Fibroblast of lung (primary cell): ENCODE measurements around the gene CHD9NB. TPM values are rescaled to one million over a fixed set of nuclear protein-coding genes. Genes with fewer than 3 reads are reported as not detected.
"Not testable (repeated sequence)": the region's sequence is repeated elsewhere in the genome, so short reads cannot be mapped to it uniquely, and the experiment has no call there.

ENCODE experiments used
- DNase-seq, 2 donors: peaks; one replicate each; pipeline versions ENCODE4 v3.0.0 to v3.0.0-alpha.2; 2010; ENCODE audit warnings: low read depth in 2 of 2
- H2AFZ ChIP-seq: 2 replicates; pipeline ENCODE4 v1.5.1; 2012; ENCODE audit warnings: low read length, control low read depth, inconsistent platforms
- H3K27ac ChIP-seq: 2 replicates; pipeline ENCODE4 v1.5.1; 2011; ENCODE audit warnings: low read length, control low read depth; ENCODE audit not compliant: insufficient read depth
- H3K27me3 ChIP-seq: 2 replicates; pipeline ENCODE4 v1.5.1; 2011; ENCODE audit warnings: mild to moderate bottlenecking, low read length; ENCODE audit not compliant: control insufficient read depth, insufficient read depth
- H3K36me3 ChIP-seq: 2 replicates; pipeline ENCODE4 v1.5.1; 2011; ENCODE audit warnings: low read length; ENCODE audit not compliant: control insufficient read depth, insufficient read depth
- H3K4me1 ChIP-seq: 2 replicates; pipeline ENCODE4 v1.5.1; 2011; ENCODE audit warnings: low read length; ENCODE audit not compliant: control insufficient read depth, insufficient read depth; ENCODE audit errors: extremely low read depth
- H3K4me2 ChIP-seq: 2 replicates; pipeline ENCODE4 v1.5.1; 2011; ENCODE audit warnings: low read length, control low read depth; ENCODE audit not compliant: insufficient read depth; ENCODE audit errors: extremely low read depth
- H3K4me3 ChIP-seq, 4 experiments: fragments of 200-600 bp in 1 of 4; sonication (generic) in 1 of 4; replicated peaks in 1 of 4; 2 replicates each; pipeline ENCODE4 v1.5.1; 2011 to 2016; ENCODE audit warnings: low read length in 4 of 4, low read depth in 3 of 4, mild to moderate bottlenecking in 3 of 4, control low read depth in 2 of 4, inconsistent platforms in 1 of 4, mixed read lengths in 1 of 4; ENCODE audit not compliant: insufficient read depth in 1 of 4; ENCODE audit errors: control extremely low read depth in 1 of 4
- H3K79me2 ChIP-seq: 2 replicates; pipeline ENCODE4 v1.5.1; 2012; ENCODE audit warnings: mild to moderate bottlenecking, low read length, inconsistent platforms; ENCODE audit not compliant: control insufficient read depth, insufficient read depth
- H3K9ac ChIP-seq: 2 replicates; pipeline ENCODE4 v1.5.1; 2011; ENCODE audit warnings: mild to moderate bottlenecking, low read length, control low read depth; ENCODE audit not compliant: insufficient read depth
- H3K9me3 ChIP-seq: 2 replicates; pipeline ENCODE4 v1.5.1; 2012; ENCODE audit warnings: low read depth, low read length; ENCODE audit not compliant: control insufficient read depth, insufficient read depth
- H4K20me1 ChIP-seq: 2 replicates; pipeline ENCODE4 v1.5.1; 2011; ENCODE audit warnings: low read length; ENCODE audit not compliant: control insufficient read depth, insufficient read depth; ENCODE audit errors: extremely low read depth
- EZH2 ChIP-seq: IDR thresholded peaks from 2 replicates; pipeline ENCODE4 v1.5.1; 2012; ENCODE audit warnings: low read length, control low read depth, mild to moderate bottlenecking; ENCODE audit errors: missing control alignments
- polyA plus RNA-seq, 2 donors: library from polyadenylated mRNA; depleted of rRNA in 1 of 2; stranded (reverse) in 1 of 2; unstranded in 1 of 2; fragments of >200 nt; gene quantifications; 2 replicates each; pipeline ENCODE4 v1.2.1, GENCODE V29; 2011 to 2012; ENCODE audit warnings: missing spikeins in 1 of 2
- total RNA-seq: library from RNA; depleted of rRNA; stranded (reverse); fragments of >200 nt; gene quantifications from 2 replicates; pipeline ENCODE4 v1.2.1, GENCODE V29; 2014
- TF ChIP-seq, protein P1 (sequence below), 2 donors: IDR thresholded peaks in 1 of 2; conservative IDR thresholded peaks in 1 of 2; 1 replicate in 1 of 2; 2 replicates in 1 of 2; pipeline ENCODE4 v1.5.1; 2011 to 2012; ENCODE audit warnings: low read length in 2 of 2, control low read depth in 1 of 2, inconsistent platforms in 1 of 2, low read depth in 1 of 2, mild to moderate bottlenecking in 1 of 2

Gene CHD9NB
- total and polyA plus RNA-seq, 2 donors (not counting 1 experiment from before 2014, with no cell fraction given): 0.34 to 5.3 TPM

DNA sequence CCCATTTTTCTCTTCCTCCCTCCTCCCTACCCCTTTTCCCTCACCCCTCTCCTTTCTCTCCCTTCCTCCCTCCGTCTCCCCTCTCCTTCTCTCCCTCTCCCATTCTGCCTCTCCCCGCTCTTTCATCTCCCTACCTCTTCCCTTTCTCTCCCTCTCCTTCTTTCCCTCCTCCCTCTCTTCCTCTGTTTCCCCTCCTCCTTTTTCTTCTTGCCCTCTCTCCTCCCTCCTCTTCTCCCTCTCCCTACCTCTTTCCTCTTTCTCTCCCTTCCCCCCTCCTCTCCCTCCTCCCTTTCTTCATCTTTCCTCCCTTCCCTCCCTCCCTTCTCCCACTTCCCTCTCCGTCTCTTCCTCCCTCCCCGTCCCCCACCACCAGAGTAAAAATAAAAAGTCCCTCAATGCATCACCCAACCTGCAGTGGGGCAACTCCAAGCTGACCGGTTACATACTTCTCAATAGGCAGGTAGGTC is 10.4 kb downstream of the CHD9NB start:
- H3K27ac ChIP-seq: no peak overlapping the region
- no peak overlapping the region for H3K4me2 ChIP-seq
- no peaks in the 10 kb centered on the region for H3K9me3 ChIP-seq
- H3K9ac ChIP-seq: no peak overlapping the region
- H3K79me2 ChIP-seq: no peaks in the 10 kb centered on the region
- H3K27me3 ChIP-seq: peaks cover 5% of the 10 kb centered on the region
- no peak overlapping the region for H2AFZ ChIP-seq
- no peaks in the 10 kb centered on the region for H3K4me1 ChIP-seq
- no peak overlapping the region for H3K4me3 ChIP-seq
- H3K36me3 ChIP-seq: no peaks in the 10 kb centered on the region
- H4K20me1 ChIP-seq: no peaks in the 10 kb centered on the region
- no peak for DNase-seq
- no peak for TF ChIP-seq EZH2
- TF ChIP-seq, protein P1, sequence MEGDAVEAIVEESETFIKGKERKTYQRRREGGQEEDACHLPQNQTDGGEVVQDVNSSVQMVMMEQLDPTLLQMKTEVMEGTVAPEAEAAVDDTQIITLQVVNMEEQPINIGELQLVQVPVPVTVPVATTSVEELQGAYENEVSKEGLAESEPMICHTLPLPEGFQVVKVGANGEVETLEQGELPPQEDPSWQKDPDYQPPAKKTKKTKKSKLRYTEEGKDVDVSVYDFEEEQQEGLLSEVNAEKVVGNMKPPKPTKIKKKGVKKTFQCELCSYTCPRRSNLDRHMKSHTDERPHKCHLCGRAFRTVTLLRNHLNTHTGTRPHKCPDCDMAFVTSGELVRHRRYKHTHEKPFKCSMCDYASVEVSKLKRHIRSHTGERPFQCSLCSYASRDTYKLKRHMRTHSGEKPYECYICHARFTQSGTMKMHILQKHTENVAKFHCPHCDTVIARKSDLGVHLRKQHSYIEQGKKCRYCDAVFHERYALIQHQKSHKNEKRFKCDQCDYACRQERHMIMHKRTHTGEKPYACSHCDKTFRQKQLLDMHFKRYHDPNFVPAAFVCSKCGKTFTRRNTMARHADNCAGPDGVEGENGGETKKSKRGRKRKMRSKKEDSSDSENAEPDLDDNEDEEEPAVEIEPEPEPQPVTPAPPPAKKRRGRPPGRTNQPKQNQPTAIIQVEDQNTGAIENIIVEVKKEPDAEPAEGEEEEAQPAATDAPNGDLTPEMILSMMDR (conservative IDR thresholded peaks at IDR 0.05 in 1 of 2, IDR thresholded peaks at IDR 0.05 in 1 of 2; ENCODE audit: low read depth in 1 of 2, low read length in 2 of 2): no peak

DNA sequence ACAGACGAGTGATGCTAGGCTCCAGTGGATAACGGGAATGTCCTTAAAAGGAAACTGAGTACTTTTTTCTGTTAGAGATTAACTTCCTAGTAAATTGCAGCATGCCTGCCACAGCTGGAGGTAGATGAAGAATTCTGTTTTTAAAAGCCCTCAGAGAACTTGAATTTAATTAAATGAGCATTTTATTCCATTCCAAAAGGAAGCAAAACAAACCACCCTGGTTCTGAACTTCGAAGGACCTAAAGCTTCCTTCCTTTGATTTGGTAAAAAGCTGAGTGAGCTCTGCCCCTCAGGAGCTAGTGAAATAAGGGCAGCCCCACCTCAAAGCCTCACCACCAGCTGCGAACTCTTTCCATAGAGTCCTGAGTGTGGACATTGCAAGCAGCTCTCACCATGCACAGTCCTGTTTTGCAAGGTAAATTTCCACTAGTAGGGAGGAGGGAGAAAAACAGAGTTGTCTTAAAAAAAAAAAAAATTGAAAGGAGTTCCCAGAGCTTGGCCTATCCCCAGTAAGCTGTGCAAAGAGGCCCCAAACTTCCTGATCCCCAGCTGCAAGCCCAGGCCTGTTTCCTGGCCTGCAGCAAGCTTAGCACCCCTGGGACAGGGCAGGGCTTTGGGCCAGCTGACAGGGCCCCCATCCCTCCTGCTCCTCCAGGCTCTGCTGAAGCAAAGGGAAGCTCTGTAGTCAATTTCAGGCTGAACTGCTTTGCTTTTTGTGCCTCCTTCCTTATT is 11.2 kb downstream of the CHD9NB start:
- H3K9me3 ChIP-seq: no peaks in the 10 kb centered on the region
- no peaks in the 10 kb centered on the region for H3K79me2 ChIP-seq
- H4K20me1 ChIP-seq: no peaks in the 10 kb centered on the region
- no peak overlapping the region for H3K4me2 ChIP-seq
- no peaks in the 10 kb centered on the region for H3K4me1 ChIP-seq
- peak in 1 of 2 donors; percentile 30 for DNase-seq
- H2AFZ ChIP-seq: no peak overlapping the region
- H3K4me3 ChIP-seq: no peak overlapping the region
- peaks cover 5% of the 10 kb centered on the region for H3K27me3 ChIP-seq
- TF ChIP-seq EZH2: no peak
- TF ChIP-seq, protein P1 (conservative IDR thresholded peaks at IDR 0.05 in 1 of 2, IDR thresholded peaks at IDR 0.05 in 1 of 2; ENCODE audit: low read depth in 1 of 2, low read length in 2 of 2): no peak
- no peak overlapping the region for H3K9ac ChIP-seq
- H3K36me3 ChIP-seq: no peaks in the 10 kb centered on the region
- H3K27ac ChIP-seq: no peak overlapping the region

DNA sequence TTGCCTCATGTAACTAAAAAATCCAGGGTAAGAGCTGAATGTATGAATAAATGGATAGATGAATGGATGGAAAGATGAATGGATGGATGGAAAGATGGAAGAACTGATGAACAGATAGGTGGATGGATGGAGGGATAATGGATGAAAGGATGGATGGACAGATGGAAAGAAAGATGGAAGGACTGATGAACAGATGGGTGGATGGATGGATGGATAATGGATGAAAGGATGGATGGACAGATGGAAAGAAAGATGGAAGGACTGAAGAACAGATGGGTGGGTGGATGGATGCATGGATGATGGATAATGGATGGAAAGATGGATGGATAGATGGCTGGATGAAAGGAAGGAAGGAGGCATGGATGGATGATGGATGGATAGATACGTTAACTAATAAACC is 11.9 kb downstream of the CHD9NB start:
- DNase-seq: no peak
- no peak overlapping the region for H3K4me2 ChIP-seq
- no peak overlapping the region for H3K9ac ChIP-seq
- no peaks in the 10 kb centered on the region for H3K36me3 ChIP-seq
- peaks cover 5% of the 10 kb centered on the region for H3K27me3 ChIP-seq
- H4K20me1 ChIP-seq: no peaks in the 10 kb centered on the region
- no peaks in the 10 kb centered on the region for H3K4me1 ChIP-seq
- H3K9me3 ChIP-seq: no peaks in the 10 kb centered on the region
- H3K79me2 ChIP-seq: no peaks in the 10 kb centered on the region
- H3K27ac ChIP-seq: no peak overlapping the region
- H2AFZ ChIP-seq: no peak overlapping the region
- H3K4me3 ChIP-seq: no peak overlapping the region
- no peak for TF ChIP-seq EZH2
- TF ChIP-seq, protein P1 (conservative IDR thresholded peaks at IDR 0.05 in 1 of 2, IDR thresholded peaks at IDR 0.05 in 1 of 2; ENCODE audit: low read depth in 1 of 2, low read length in 2 of 2): no peak

DNA sequence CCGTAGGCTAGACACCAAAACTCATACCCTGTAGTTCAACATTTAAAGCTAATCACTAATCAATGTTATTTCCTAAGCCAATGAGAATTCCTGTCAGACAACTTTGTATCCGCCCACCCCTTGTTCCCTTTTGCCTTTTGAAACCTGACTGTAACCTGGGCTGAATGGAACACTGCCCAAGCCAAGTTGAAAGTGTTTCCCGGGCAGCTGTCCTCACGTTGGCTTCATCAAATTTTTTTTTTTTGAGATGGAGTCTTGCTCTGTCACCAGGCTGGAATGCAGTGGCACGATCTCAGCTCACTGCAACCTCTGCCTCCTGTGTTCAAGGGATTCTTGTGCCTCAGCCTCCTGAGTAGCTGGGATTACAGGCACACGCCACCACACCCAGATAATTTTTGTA is 16.0 kb downstream of the CHD9NB start:
- not testable (repeated sequence) for H3K4me2 ChIP-seq, H3K9me3 ChIP-seq

More for the DNA sequence above, 16.0 kb downstream of the CHD9NB start:
- not testable (repeated sequence) for H3K27ac ChIP-seq, H3K79me2 ChIP-seq, DNase-seq, H3K4me1 ChIP-seq, H4K20me1 ChIP-seq, H3K27me3 ChIP-seq, H3K4me3 ChIP-seq, H2AFZ ChIP-seq, H3K9ac ChIP-seq, H3K36me3 ChIP-seq
